Measurements from ENCODE around the gene GATA5. TPM values are rescaled to one million over a fixed set of nuclear protein-coding genes. Genes with fewer than 3 reads are reported as not detected.

The GATA5 gene
- total RNA-seq, 1 donor from 2014 or later = not detected

GRCh38 chr20:62485701-62486089 lies 9.9 kb upstream of the GATA5 start:
- no peaks in the 10 kb centered on the region for H3K4me1 Mint-ChIP-seq (ENCODE audit: unreplicated experiment)
- peaks cover 39% of the 10 kb centered on the region for H3K27me3 Mint-ChIP-seq (ENCODE audit: unreplicated experiment)
- no peak overlapping the region for H3K27ac Mint-ChIP-seq (ENCODE audit: unreplicated experiment)
- H3K4me3 Mint-ChIP-seq (ENCODE audit: unreplicated experiment) = no peak overlapping the region
- no peaks in the 10 kb centered on the region for H3K36me3 Mint-ChIP-seq (ENCODE audit: unreplicated experiment)
- no peaks in the 10 kb centered on the region for H3K9me3 Mint-ChIP-seq (ENCODE audit: unreplicated experiment)
- no peak for DNase-seq (ENCODE audit: extremely low spot score, unreplicated experiment)
- TF ChIP-seq CTCF (IDR thresholded peaks at IDR 0.05) = no peak

GRCh38 chr20:62485062-62485700 lies 9.4 kb upstream of the GATA5 start:
- no peaks in the 10 kb centered on the region for H3K9me3 Mint-ChIP-seq (ENCODE audit: unreplicated experiment)
- no peaks in the 10 kb centered on the region for H3K36me3 Mint-ChIP-seq (ENCODE audit: unreplicated experiment)
- no peak for DNase-seq (ENCODE audit: extremely low spot score, unreplicated experiment)
- no peak overlapping the region for H3K4me3 Mint-ChIP-seq (ENCODE audit: unreplicated experiment)
- no peak for TF ChIP-seq CTCF (IDR thresholded peaks at IDR 0.05)
- H3K4me1 Mint-ChIP-seq (ENCODE audit: unreplicated experiment) = no peaks in the 10 kb centered on the region
- H3K27me3 Mint-ChIP-seq (ENCODE audit: unreplicated experiment) = peaks cover 39% of the 10 kb centered on the region
- H3K27ac Mint-ChIP-seq (ENCODE audit: unreplicated experiment) = no peak overlapping the region

DNA sequence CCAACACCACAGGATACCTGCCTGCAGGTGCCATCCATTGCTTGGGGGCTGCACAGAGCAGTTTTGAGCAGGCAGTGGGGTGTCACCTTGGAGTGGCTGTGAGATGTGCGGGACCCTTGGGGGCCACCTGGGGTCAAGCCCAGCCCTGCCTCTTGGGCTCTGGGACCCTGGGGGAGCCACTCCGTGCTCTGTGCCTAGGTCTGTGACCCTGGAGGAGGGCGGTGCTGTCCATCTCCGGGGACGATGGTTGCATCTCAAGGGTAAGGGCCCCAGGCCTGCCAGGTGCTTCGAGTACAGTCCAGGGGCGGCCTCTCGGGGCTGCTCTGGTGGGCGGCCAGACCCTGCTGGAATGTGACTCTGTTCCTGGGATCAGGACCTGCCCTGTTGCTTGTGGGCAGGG lies 8.7 kb upstream of the GATA5 start:
- TF ChIP-seq CTCF (IDR thresholded peaks at IDR 0.05) = no peak
- Mint-ChIP-seq H3K36me3 (ENCODE audit: unreplicated experiment) (no peaks in the 10 kb centered on the region), H3K9me3 (ENCODE audit: unreplicated experiment) (no peaks in the 10 kb centered on the region), H3K27ac (ENCODE audit: unreplicated experiment) (no peak overlapping the region), H3K4me1 (ENCODE audit: unreplicated experiment) (no peaks in the 10 kb centered on the region), H3K27me3 (ENCODE audit: unreplicated experiment) (peaks cover 41% of the 10 kb centered on the region), H3K4me3 (ENCODE audit: unreplicated experiment) (no peak overlapping the region)
- DNase-seq (ENCODE audit: extremely low spot score, unreplicated experiment) = no peak

DNA sequence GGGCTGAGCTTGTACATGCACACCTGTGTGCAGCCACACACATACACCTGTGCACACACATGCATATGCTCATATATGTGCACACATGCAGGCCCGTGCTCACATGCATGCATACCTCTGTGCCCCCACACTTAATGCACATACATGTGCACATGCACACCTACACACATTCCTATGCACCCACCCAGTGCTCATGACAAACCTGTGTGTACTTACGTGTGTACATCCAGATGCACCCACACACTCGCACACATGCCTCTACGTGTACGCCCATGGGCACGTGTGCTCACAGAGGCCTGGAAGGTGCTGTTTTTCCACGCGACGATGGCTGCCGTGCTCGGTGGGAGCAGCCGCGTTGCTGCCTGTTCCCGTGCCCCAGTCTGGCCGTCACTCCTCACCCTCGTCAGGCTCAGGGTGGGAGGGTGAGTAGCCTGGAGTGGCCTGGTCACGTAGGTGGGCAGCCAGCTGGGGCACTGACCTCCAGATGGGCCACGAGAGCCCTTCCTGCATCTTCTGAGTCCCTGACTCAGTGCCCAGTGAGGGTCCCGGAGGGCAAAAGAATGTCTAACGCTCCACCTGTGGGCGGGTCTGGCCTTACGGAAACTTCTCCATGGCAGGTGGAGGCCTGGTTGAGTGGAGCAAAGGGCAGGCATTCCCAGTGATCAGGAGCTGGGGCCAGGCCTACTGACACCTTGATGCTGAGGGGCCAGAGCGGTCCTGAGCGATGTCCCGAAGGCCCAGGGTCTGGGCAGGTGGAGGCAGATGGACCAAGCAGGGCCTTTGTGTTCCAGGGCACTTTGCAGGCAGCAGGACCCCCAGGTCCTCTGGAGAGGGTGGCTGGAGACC lies 8.0 kb upstream of the GATA5 start:
- Mint-ChIP-seq H3K36me3 (ENCODE audit: unreplicated experiment) (no peaks in the 10 kb centered on the region), H3K27ac (ENCODE audit: unreplicated experiment) (no peak overlapping the region), H3K9me3 (ENCODE audit: unreplicated experiment) (no peaks in the 10 kb centered on the region), H3K27me3 (ENCODE audit: unreplicated experiment) (peaks cover 45% of the 10 kb centered on the region), H3K4me1 (ENCODE audit: unreplicated experiment) (no peaks in the 10 kb centered on the region), H3K4me3 (ENCODE audit: unreplicated experiment) (no peak overlapping the region)
- TF ChIP-seq CTCF (IDR thresholded peaks at IDR 0.05) = no peak
- DNase-seq (ENCODE audit: extremely low spot score, unreplicated experiment) = no peak

DNA sequence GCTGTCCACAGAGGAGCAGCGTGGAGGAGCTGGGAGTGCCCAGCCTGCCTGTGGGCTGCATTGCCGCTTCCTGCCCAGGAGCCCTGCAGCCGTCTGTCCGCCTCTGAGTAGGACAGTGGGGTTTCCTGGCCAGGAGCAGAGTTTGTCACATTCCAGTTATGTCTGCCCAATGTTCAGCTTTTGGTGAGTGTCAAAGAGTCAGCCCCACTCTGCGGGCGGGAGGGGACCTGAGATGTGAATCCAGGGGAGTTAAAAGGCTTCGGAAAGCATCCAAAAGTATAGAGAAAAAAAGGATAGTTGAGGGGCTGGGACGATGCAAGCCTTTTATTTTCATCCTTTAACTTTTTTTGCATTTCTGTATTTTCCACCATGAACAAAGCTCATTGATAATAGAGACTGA lies 7.2 kb upstream of the GATA5 start:
- DNase-seq (ENCODE audit: extremely low spot score, unreplicated experiment) = no peak
- H3K4me1 Mint-ChIP-seq (ENCODE audit: unreplicated experiment) = no peaks in the 10 kb centered on the region
- no peaks in the 10 kb centered on the region for H3K9me3 Mint-ChIP-seq (ENCODE audit: unreplicated experiment)
- no peak overlapping the region for H3K4me3 Mint-ChIP-seq (ENCODE audit: unreplicated experiment)
- peaks cover 46% of the 10 kb centered on the region for H3K27me3 Mint-ChIP-seq (ENCODE audit: unreplicated experiment)
- TF ChIP-seq CTCF (IDR thresholded peaks at IDR 0.05) = no peak
- no peaks in the 10 kb centered on the region for H3K36me3 Mint-ChIP-seq (ENCODE audit: unreplicated experiment)
- no peak overlapping the region for H3K27ac Mint-ChIP-seq (ENCODE audit: unreplicated experiment)

Measured in osteocyte (in vitro differentiated cells).